WTC11 (cell line): ENCODE measurements around the gene MCOLN3. TPM values are rescaled to one million over a fixed set of nuclear protein-coding genes. Genes with fewer than 3 reads are reported as not detected.

Source experiments
- ATAC-seq: fragments of 200-7000 bp; cut with Tn5 transposase; 2 replicates; pipeline ENCODE4 v1.10.0; 2021; ENCODE audit warnings: mild to moderate bottlenecking, moderate library complexity
- CTCF ChIA-PET: fragments of 300-600 bp; sonication (Branson Sonifier 250); formaldehyde crosslinking; loops from one replicate; lab custom pipeline; 2021; ENCODE audit warnings: antibody characterized with exemption; lab: Charles Lee
- POLR2A ChIA-PET: fragments of 350-600 bp; sonication (Branson Sonifier 250); formaldehyde crosslinking; loops from one replicate; lab custom pipeline; 2021; ENCODE audit warnings: antibody characterized with exemption; lab: Charles Lee
- DNase-seq: peaks from one replicate; pipeline ENCODE4 v3.0.0; 2021; ENCODE audit warnings: low spot score
- H3K27ac Mint-ChIP-seq: 2 replicates; pipeline ENCODE4 v1.8.0; 2021; ENCODE audit warnings: mixed read lengths
- H3K27me3 Mint-ChIP-seq: 2 replicates; pipeline ENCODE4 v1.8.0; 2021; ENCODE audit warnings: low read depth, mild to moderate bottlenecking, moderate library complexity, mixed read lengths
- H3K36me3 Mint-ChIP-seq: 2 replicates; pipeline ENCODE4 v1.8.0; 2021; ENCODE audit warnings: mixed read lengths
- H3K4me1 Mint-ChIP-seq: 2 replicates; pipeline ENCODE4 v1.8.0; 2022; ENCODE audit warnings: mixed read lengths
- H3K4me3 Mint-ChIP-seq: 2 replicates; pipeline ENCODE4 v1.8.0; 2021; ENCODE audit warnings: mild to moderate bottlenecking, moderate library complexity, mixed read lengths
- H3K9me3 Mint-ChIP-seq: 2 replicates; pipeline ENCODE4 v1.8.0; 2021; ENCODE audit warnings: mixed read lengths
- ATF1 ChIP-seq: sonication (generic); formaldehyde crosslinking; IDR thresholded peaks from 2 replicates; pipeline ENCODE4 v1.8.1; 2023; ENCODE audit warnings: mild to moderate bottlenecking, moderate library complexity, missing genetic modification reagents
- CDX4 ChIP-seq: fragments of 250-450 bp; sonication (Bioruptor Pico); IDR thresholded peaks from 2 replicates; pipeline ENCODE4 v1.9.0; 2021; ENCODE audit warnings: moderate library complexity, mild to moderate bottlenecking, inconsistent platforms, borderline replicate concordance
- ELF4 ChIP-seq: sonication (generic); formaldehyde crosslinking; IDR thresholded peaks from 2 replicates; pipeline ENCODE4 v1.8.1; 2022; ENCODE audit warnings: low read depth, mild to moderate bottlenecking, moderate library complexity, missing genetic modification reagents
- ETV6 ChIP-seq: sonication (generic); formaldehyde crosslinking; IDR thresholded peaks from 2 replicates; pipeline ENCODE4 v1.8.1; 2022; ENCODE audit warnings: mild to moderate bottlenecking, missing genetic modification reagents
- GABPB1 ChIP-seq: sonication (generic); formaldehyde crosslinking; IDR thresholded peaks from 2 replicates; pipeline ENCODE4 v1.8.1; 2023; ENCODE audit warnings: mild to moderate bottlenecking, missing genetic modification reagents
- HMGA2 ChIP-seq: fragments of 250-450 bp; sonication (Bioruptor Pico); IDR thresholded peaks from 2 replicates; pipeline ENCODE4 v1.4.0; 2021; ENCODE audit warnings: mild to moderate bottlenecking, moderate library complexity
- KAT7 ChIP-seq: sonication (generic); formaldehyde crosslinking; IDR thresholded peaks from 2 replicates; pipeline ENCODE4 v1.8.1; 2023; ENCODE audit warnings: missing genetic modification reagents, mild to moderate bottlenecking, borderline replicate concordance
- MLX ChIP-seq: sonication (generic); formaldehyde crosslinking; IDR thresholded peaks from 2 replicates; pipeline ENCODE4 v1.8.1; 2023; ENCODE audit warnings: mild to moderate bottlenecking, missing genetic modification reagents, moderate library complexity
- MYBL2 ChIP-seq: sonication (generic); formaldehyde crosslinking; IDR thresholded peaks from 2 replicates; pipeline ENCODE4 v1.8.1; 2023; ENCODE audit warnings: mild to moderate bottlenecking, moderate library complexity, missing genetic modification reagents
- NFATC4 ChIP-seq: fragments of 250-450 bp; sonication (Bioruptor Pico); IDR thresholded peaks from 2 replicates; pipeline ENCODE4 v1.9.0; 2021; ENCODE audit warnings: mild to moderate bottlenecking
- NR1H2 ChIP-seq: sonication (generic); formaldehyde crosslinking; IDR thresholded peaks from 2 replicates; pipeline ENCODE4 v1.9.0; 2021; ENCODE audit warnings: mild to moderate bottlenecking, moderate library complexity, missing genetic modification reagents
- SMAD4 ChIP-seq: sonication (generic); formaldehyde crosslinking; IDR thresholded peaks from 2 replicates; pipeline ENCODE4 v1.8.0; 2022; ENCODE audit warnings: mild to moderate bottlenecking, missing genetic modification reagents
- SOX15 ChIP-seq: fragments of 250-450 bp; sonication (Bioruptor Pico); IDR thresholded peaks from 2 replicates; pipeline ENCODE4 v1.9.0; 2021; ENCODE audit warnings: mild to moderate bottlenecking
- TEAD4 ChIP-seq: sonication (generic); formaldehyde crosslinking; IDR thresholded peaks from 2 replicates; pipeline ENCODE4 v1.8.0; 2022; ENCODE audit warnings: mild to moderate bottlenecking, missing genetic modification reagents
- ZNF416 ChIP-seq: fragments of 250-450 bp; sonication (Bioruptor Pico); IDR thresholded peaks from 2 replicates; pipeline ENCODE4 v1.9.0; 2021; ENCODE audit warnings: mild to moderate bottlenecking, inconsistent platforms
- total RNA-seq: library from RNA; stranded (reverse); gene quantifications from 3 replicates; pipeline ENCODE4 v1.2.3, GENCODE V29; 2021
- TF ChIP-seq, protein P1 (sequence below): sonication (generic); formaldehyde crosslinking; IDR thresholded peaks from 2 replicates; pipeline ENCODE4 v1.8.0; 2022; ENCODE audit warnings: missing genetic modification reagents
- TF ChIP-seq, protein P2 (sequence below): sonication (generic); formaldehyde crosslinking; IDR thresholded peaks from 2 replicates; pipeline ENCODE4 v1.8.0; 2022; ENCODE audit warnings: mild to moderate bottlenecking, missing genetic modification reagents
- TF ChIP-seq, protein P3 (sequence below): sonication (generic); formaldehyde crosslinking; IDR thresholded peaks from 2 replicates; pipeline ENCODE4 v1.8.1; 2022; ENCODE audit warnings: low read depth, mild to moderate bottlenecking, moderate library complexity, missing genetic modification reagents, borderline replicate concordance
- TF ChIP-seq, protein P4 (sequence below): sonication (generic); formaldehyde crosslinking; IDR thresholded peaks from 2 replicates; pipeline ENCODE4 v1.8.1; 2023; ENCODE audit warnings: mild to moderate bottlenecking, missing genetic modification reagents, borderline replicate concordance

Gene MCOLN3
- total RNA-seq, 1 experiment from 2014 or later = 6.4 TPM

DNA sequence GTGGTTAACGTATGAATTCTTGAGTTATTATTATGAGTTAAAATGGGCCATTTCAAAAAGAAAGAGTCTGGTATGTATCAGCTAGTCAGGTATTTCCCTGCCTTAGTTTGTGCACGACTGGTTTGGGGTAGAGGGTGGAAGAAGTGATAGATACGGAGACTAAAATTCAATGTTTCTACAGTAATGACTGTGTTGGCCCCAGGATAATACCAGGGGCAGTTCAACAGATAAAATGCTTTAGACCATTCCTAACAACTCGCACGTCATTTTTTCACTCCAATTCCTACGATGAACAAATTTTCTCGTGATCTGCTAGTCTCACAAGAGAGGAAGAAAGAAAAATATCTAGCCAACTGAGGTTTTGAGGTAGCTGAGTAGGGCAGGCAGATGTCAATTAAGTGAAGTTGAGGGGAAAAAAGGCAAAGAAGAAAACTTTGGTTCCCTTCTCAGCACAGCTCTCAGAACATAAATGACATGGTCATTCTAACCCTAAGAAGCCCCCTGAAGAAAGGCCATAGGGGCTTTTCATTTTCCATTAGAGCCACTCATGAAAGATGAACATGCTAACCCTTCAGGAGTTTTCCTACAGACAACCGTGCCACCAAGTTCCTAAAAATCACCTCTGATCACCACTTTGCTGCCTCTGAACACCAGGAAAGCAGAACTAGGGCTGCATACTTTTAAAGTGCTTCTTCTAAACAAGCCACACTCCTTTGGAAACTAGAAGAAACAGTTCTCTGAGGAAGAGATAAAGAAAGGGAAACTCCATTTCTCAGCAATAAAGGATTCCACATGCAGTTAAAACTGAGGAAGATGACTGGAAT, 57.0 kb downstream of the MCOLN3 start (continued):
- TF ChIP-seq, protein P1, sequence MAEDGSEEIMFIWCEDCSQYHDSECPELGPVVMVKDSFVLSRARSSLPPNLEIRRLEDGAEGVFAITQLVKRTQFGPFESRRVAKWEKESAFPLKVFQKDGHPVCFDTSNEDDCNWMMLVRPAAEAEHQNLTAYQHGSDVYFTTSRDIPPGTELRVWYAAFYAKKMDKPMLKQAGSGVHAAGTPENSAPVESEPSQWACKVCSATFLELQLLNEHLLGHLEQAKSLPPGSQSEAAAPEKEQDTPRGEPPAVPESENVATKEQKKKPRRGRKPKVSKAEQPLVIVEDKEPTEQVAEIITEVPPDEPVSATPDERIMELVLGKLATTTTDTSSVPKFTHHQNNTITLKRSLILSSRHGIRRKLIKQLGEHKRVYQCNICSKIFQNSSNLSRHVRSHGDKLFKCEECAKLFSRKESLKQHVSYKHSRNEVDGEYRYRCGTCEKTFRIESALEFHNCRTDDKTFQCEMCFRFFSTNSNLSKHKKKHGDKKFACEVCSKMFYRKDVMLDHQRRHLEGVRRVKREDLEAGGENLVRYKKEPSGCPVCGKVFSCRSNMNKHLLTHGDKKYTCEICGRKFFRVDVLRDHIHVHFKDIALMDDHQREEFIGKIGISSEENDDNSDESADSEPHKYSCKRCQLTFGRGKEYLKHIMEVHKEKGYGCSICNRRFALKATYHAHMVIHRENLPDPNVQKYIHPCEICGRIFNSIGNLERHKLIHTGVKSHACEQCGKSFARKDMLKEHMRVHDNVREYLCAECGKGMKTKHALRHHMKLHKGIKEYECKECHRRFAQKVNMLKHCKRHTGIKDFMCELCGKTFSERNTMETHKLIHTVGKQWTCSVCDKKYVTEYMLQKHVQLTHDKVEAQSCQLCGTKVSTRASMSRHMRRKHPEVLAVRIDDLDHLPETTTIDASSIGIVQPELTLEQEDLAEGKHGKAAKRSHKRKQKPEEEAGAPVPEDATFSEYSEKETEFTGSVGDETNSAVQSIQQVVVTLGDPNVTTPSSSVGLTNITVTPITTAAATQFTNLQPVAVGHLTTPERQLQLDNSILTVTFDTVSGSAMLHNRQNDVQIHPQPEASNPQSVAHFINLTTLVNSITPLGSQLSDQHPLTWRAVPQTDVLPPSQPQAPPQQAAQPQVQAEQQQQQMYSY (CRISPR knock-in tag) = no peak
- TF ChIP-seq TEAD4 = no peak

- DNase-seq (no peak), ATAC-seq (no peak)
- Mint-ChIP-seq H3K4me3 (no peak overlapping the region), H3K27ac (no peak overlapping the region), H3K4me1 (no peaks in the 10 kb centered on the region), H3K9me3 (no peaks in the 10 kb centered on the region), H3K27me3 (peaks cover 3% of the 10 kb centered on the region; the same call in 1 of the 2 replicates), H3K36me3 (no peaks in the 10 kb centered on the region)
- POLR2A ChIA-PET = no interaction called here
- CTCF ChIA-PET = no interaction called here
- TF ChIP-seq TEAD4 = no peak
- no peak for TF ChIP-seq ZNF416 (CRISPR knock-in tag)
- no peak for TF ChIP-seq HMGA2 (CRISPR knock-in tag)
- no peak for TF ChIP-seq SMAD4
- TF ChIP-seq, protein P2, sequence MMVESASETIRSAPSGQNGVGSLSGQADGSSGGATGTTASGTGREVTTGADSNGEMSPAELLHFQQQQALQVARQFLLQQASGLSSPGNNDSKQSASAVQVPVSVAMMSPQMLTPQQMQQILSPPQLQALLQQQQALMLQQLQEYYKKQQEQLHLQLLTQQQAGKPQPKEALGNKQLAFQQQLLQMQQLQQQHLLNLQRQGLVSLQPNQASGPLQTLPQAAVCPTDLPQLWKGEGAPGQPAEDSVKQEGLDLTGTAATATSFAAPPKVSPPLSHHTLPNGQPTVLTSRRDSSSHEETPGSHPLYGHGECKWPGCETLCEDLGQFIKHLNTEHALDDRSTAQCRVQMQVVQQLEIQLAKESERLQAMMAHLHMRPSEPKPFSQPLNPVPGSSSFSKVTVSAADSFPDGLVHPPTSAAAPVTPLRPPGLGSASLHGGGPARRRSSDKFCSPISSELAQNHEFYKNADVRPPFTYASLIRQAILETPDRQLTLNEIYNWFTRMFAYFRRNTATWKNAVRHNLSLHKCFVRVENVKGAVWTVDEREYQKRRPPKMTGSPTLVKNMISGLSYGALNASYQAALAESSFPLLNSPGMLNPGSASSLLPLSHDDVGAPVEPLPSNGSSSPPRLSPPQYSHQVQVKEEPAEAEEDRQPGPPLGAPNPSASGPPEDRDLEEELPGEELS (CRISPR knock-in tag) = no peak
- TF ChIP-seq ELF4 (CRISPR knock-in tag) = no peak
- TF ChIP-seq NR1H2 (CRISPR knock-in tag) = no peak
- no peak for TF ChIP-seq KAT7
- no peak for TF ChIP-seq CDX4 (CRISPR knock-in tag)
- TF ChIP-seq NFATC4 (CRISPR knock-in tag) = no peak
- TF ChIP-seq GABPB1 (CRISPR knock-in tag) = no peak
- TF ChIP-seq ATF1 (CRISPR knock-in tag) = no peak
- TF ChIP-seq, protein P3, sequence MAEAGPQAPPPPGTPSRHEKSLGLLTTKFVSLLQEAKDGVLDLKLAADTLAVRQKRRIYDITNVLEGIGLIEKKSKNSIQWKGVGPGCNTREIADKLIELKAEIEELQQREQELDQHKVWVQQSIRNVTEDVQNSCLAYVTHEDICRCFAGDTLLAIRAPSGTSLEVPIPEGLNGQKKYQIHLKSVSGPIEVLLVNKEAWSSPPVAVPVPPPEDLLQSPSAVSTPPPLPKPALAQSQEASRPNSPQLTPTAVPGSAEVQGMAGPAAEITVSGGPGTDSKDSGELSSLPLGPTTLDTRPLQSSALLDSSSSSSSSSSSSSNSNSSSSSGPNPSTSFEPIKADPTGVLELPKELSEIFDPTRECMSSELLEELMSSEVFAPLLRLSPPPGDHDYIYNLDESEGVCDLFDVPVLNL (CRISPR knock-in tag) = no peak
- TF ChIP-seq MLX (CRISPR knock-in tag) = no peak
- TF ChIP-seq ETV6 (CRISPR knock-in tag) = no peak
- TF ChIP-seq, protein P4, sequence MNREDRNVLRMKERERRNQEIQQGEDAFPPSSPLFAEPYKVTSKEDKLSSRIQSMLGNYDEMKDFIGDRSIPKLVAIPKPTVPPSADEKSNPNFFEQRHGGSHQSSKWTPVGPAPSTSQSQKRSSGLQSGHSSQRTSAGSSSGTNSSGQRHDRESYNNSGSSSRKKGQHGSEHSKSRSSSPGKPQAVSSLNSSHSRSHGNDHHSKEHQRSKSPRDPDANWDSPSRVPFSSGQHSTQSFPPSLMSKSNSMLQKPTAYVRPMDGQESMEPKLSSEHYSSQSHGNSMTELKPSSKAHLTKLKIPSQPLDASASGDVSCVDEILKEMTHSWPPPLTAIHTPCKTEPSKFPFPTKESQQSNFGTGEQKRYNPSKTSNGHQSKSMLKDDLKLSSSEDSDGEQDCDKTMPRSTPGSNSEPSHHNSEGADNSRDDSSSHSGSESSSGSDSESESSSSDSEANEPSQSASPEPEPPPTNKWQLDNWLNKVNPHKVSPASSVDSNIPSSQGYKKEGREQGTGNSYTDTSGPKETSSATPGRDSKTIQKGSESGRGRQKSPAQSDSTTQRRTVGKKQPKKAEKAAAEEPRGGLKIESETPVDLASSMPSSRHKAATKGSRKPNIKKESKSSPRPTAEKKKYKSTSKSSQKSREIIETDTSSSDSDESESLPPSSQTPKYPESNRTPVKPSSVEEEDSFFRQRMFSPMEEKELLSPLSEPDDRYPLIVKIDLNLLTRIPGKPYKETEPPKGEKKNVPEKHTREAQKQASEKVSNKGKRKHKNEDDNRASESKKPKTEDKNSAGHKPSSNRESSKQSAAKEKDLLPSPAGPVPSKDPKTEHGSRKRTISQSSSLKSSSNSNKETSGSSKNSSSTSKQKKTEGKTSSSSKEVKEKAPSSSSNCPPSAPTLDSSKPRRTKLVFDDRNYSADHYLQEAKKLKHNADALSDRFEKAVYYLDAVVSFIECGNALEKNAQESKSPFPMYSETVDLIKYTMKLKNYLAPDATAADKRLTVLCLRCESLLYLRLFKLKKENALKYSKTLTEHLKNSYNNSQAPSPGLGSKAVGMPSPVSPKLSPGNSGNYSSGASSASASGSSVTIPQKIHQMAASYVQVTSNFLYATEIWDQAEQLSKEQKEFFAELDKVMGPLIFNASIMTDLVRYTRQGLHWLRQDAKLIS = no peak
- TF ChIP-seq, protein P1 (CRISPR knock-in tag) = no peak
- no peak for TF ChIP-seq SOX15
- TF ChIP-seq MYBL2 (CRISPR knock-in tag) = no peak
Observed at GRCh38 chr1:84988588-84988987, 59.7 kb downstream of the MCOLN3 start.
